ENCODE data around the gene SOCS1. TPM values are rescaled to one million over a fixed set of nuclear protein-coding genes. Genes with fewer than 3 reads are reported as not detected.

The SOCS1 gene
- total and polyA plus RNA-seq, 12 donors, result 0.53 to 11.9 (median 5.1) TPM

- no peaks in the 10 kb centered on the region for H3K9me3 ChIP-seq (replicated peaks in 1 of 3)
- H3K4me1 ChIP-seq (replicated peaks in 1 of 2), result no peaks in the 10 kb centered on the region
- H3K36me3 ChIP-seq (replicated peaks in 1 of 2), result no peaks in the 10 kb centered on the region
- no peak overlapping the region for H3K4me3 ChIP-seq
- H3K27me3 ChIP-seq, result no peaks in the 10 kb centered on the region
- no peak for DNase-seq
- H3K27ac ChIP-seq, result no peak overlapping the region
- 96 to 100% (median 97%) methylated on average over 2 of the region's 2 CpGs for WGBS, 4 donors
- TF ChIP-seq POLR2A (IDR thresholded peaks at IDR 0.05) (no peak), CTCF (IDR thresholded peaks at IDR 0.05) (no peak)
- intact Hi-C loops (cut with DNase I), result no loop called here
Measured at GRCh38 chr16:11289202-11289601, 33.2 kb upstream of the SOCS1 start.

- DNase-seq, result no peak
- WGBS, 4 donors, result 85 to 95% (median 88%) methylated on average over 2 of the region's 2 CpGs
- intact Hi-C loops (cut with DNase I), result no loop called here
- no peaks in the 10 kb centered on the region for H3K4me1 ChIP-seq (replicated peaks in 1 of 2)
- no peaks in the 10 kb centered on the region for H3K9me3 ChIP-seq (replicated peaks in 1 of 3)
- H3K36me3 ChIP-seq (replicated peaks in 1 of 2), result no peaks in the 10 kb centered on the region
- H3K27me3 ChIP-seq, result no peaks in the 10 kb centered on the region
- no peak overlapping the region for H3K4me3 ChIP-seq
- no peak overlapping the region for H3K27ac ChIP-seq
- TF ChIP-seq POLR2A (IDR thresholded peaks at IDR 0.05), result no peak
- TF ChIP-seq CTCF (IDR thresholded peaks at IDR 0.05), result no peak
Measured at GRCh38 chr16:11285842-11286241, 29.8 kb upstream of the SOCS1 start.

- Histone ChIP-seq H3K9me3 (replicated peaks in 1 of 3) (no peaks in the 10 kb centered on the region), H3K27ac (no peak overlapping the region), H3K4me1 (replicated peaks in 1 of 2) (no peaks in the 10 kb centered on the region), H3K36me3 (replicated peaks in 1 of 2) (no peaks in the 10 kb centered on the region), H3K27me3 (no peaks in the 10 kb centered on the region), H3K4me3 (no peak overlapping the region)
- 66 to 78% (median 75%) methylated on average over 2 to 4 of the region's 4 CpGs for WGBS, 4 donors
- TF ChIP-seq POLR2A (IDR thresholded peaks at IDR 0.05), result no peak
- no peak for TF ChIP-seq CTCF (IDR thresholded peaks at IDR 0.05)
- DNase-seq, result peak in 1 of 7 donors; percentile 17
- intact Hi-C loops (cut with DNase I), result no loop called here
Measured at GRCh38 chr16:11283820-11284248, 27.8 kb upstream of the SOCS1 start.

GRCh38 chr16:11280616-11281522 lies 24.9 kb upstream of the SOCS1 start, which contains the start of gene PRM1:
PRM1 (minus strand) TSS chr16:11281330; CDS start chr16:11281238, 92 bp downstream.
- no peaks in the 10 kb centered on the region for H3K36me3 ChIP-seq (replicated peaks in 1 of 2)
- no peak within 1 kb of the TSS for H3K4me3 ChIP-seq
- no peak within 1 kb of the TSS for H3K27ac ChIP-seq
- H3K27me3 ChIP-seq, result no peaks in the 10 kb centered on the region
- no peaks in the 10 kb centered on the region for H3K9me3 ChIP-seq (replicated peaks in 1 of 3)
- DNase-seq, result no peak
- 86 to 89% (median 87%) methylated on average over 17 to 25 of the region's 25 CpGs for WGBS, 4 donors
- TF ChIP-seq CTCF (IDR thresholded peaks at IDR 0.05) (no peak), POLR2A (IDR thresholded peaks at IDR 0.05) (no peak)
- no peaks in the 10 kb centered on the region for H3K4me1 ChIP-seq (replicated peaks in 1 of 2)
- intact Hi-C loops (cut with DNase I), result no loop called here

All from adrenal gland (tissue), 12 donors.